ENCODE measurements around the gene CBFB. TPM values are rescaled to one million over a fixed set of nuclear protein-coding genes. Genes with fewer than 3 reads are reported as not detected.

CBFB gene
- total and polyA plus RNA-seq, 2 experiments from 2014 or later: 47.4 to 59.0 TPM

- Histone ChIP-seq H3K36me3 (replicated peaks; ENCODE audit: insufficient read depth, low read depth) (no peaks in the 10 kb centered on the region), H3K4me1 (ENCODE audit: insufficient read depth) (peaks cover 13% of the 10 kb centered on the region), H4K20me1 (ENCODE audit: insufficient read depth, poor library complexity, severe bottlenecking) (no peaks in the 10 kb centered on the region), H3K27me3 (no peaks in the 10 kb centered on the region), H3K9me2 (replicated peaks; ENCODE audit: insufficient read depth) (no peaks in the 10 kb centered on the region), H3K9me3 (ENCODE audit: low read depth) (no peaks in the 10 kb centered on the region), H3K4me2 (no peak overlapping the region), H3K79me2 (no peaks in the 10 kb centered on the region), H3K4me3 (no peak overlapping the region), H3K27ac (peak overlapping the region; percentile 54), H2AFZ (no peak overlapping the region)
- WGBS (ENCODE audit: low lambda C conversion rate, missing lambda C conversion rate): 55% methylated on average over 6 of the region's 6 CpGs
- peak; percentile 71 for DNase-seq (ENCODE audit: low spot score)
- TF ChIP-seq CTCF (IDR thresholded peaks at IDR 0.05; ENCODE audit: poor library complexity) (no peak), EZH2 (IDR thresholded peaks at IDR 0.05; ENCODE audit: borderline replicate concordance) (no peak), EZH2phosphoT487 (IDR thresholded peaks at IDR 0.05; ENCODE audit: low read depth, severe bottlenecking, unreplicated experiment) (no peak)
Measured at GRCh38 chr16:66996324-66996982, 32.5 kb upstream of the CBFB start.

GRCh38 chr16:66996983-66997358, 32.0 kb upstream of the CBFB start:
- Histone ChIP-seq H3K4me1 (ENCODE audit: insufficient read depth) (peaks cover 13% of the 10 kb centered on the region), H3K9me3 (ENCODE audit: low read depth) (no peaks in the 10 kb centered on the region), H3K4me3 (no peak overlapping the region), H2AFZ (no peak overlapping the region), H3K27ac (no peak overlapping the region), H3K4me2 (no peak overlapping the region), H4K20me1 (ENCODE audit: insufficient read depth, poor library complexity, severe bottlenecking) (no peaks in the 10 kb centered on the region), H3K79me2 (no peaks in the 10 kb centered on the region), H3K9me2 (replicated peaks; ENCODE audit: insufficient read depth) (no peaks in the 10 kb centered on the region), H3K27me3 (no peaks in the 10 kb centered on the region), H3K36me3 (replicated peaks; ENCODE audit: insufficient read depth, low read depth) (no peaks in the 10 kb centered on the region)
- no peak for TF ChIP-seq EZH2 (IDR thresholded peaks at IDR 0.05; ENCODE audit: borderline replicate concordance)
- no peak for TF ChIP-seq CTCF (IDR thresholded peaks at IDR 0.05; ENCODE audit: poor library complexity)
- no peak for TF ChIP-seq EZH2phosphoT487 (IDR thresholded peaks at IDR 0.05; ENCODE audit: low read depth, severe bottlenecking, unreplicated experiment)
- no peak for DNase-seq (ENCODE audit: low spot score)
- WGBS (ENCODE audit: low lambda C conversion rate, missing lambda C conversion rate): 79% methylated on average over 3 of the region's 3 CpGs

DNA sequence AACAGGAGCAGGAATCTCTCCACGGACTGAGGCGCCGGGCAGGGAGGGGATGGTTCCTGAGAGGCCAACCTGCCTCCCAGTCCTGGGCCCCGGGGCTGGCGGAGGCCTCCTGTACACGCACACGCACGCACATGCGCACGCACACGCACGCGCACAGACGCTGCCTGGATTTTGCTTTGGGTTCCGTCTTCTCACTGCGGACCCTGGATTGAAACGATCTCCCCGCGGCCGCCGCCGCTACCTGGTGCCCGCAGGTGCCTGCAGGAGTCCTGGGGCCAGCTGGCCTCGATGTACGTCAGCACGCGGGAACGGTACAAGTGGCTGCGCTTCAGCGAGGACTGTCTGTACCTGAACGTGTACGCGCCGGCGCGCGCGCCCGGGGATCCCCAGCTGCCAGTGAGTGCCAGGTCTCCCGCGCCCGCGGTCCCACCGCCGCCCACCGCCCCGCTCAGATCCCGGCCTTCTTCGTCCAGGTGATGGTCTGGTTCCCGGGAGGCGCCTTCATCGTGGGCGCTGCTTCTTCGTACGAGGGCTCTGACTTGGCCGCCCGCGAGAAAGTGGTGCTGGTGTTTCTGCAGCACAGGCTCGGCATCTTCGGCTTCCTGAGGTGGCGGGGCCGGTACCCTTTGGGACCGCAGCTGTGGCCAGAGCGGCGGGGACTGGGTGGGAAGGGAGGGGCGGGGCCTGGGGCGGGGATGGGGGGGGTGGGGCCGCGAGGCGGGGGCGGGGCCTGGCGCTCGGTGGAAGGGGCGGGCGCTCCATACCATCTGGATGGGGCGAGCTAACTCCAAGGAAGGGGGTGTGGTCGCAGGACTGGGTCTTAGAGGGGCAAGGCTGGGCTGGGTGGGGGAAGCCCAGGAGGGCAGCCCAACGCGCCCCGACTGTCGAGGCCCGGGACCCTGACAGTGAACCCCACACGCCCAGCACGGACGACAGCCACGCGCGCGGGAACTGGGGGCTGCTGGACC, 28.3 kb upstream of the CBFB start:
- H3K27ac ChIP-seq: peak overlapping the region; percentile 63
- no peak for TF ChIP-seq EZH2 (IDR thresholded peaks at IDR 0.05; ENCODE audit: borderline replicate concordance)
- TF ChIP-seq EZH2phosphoT487 (IDR thresholded peaks at IDR 0.05; ENCODE audit: low read depth, severe bottlenecking, unreplicated experiment): no peak
- no peak for TF ChIP-seq CTCF (IDR thresholded peaks at IDR 0.05; ENCODE audit: poor library complexity)
- no peaks in the 10 kb centered on the region for H3K9me2 ChIP-seq (replicated peaks; ENCODE audit: insufficient read depth)
- no peaks in the 10 kb centered on the region for H3K9me3 ChIP-seq (ENCODE audit: low read depth)
- peak overlapping the region; percentile 100 for H3K4me2 ChIP-seq
- no peaks in the 10 kb centered on the region for H4K20me1 ChIP-seq (ENCODE audit: insufficient read depth, poor library complexity, severe bottlenecking)
- peaks cover 13% of the 10 kb centered on the region for H3K4me1 ChIP-seq (ENCODE audit: insufficient read depth)
- peak overlapping the region; percentile 82 for H3K4me3 ChIP-seq
- peak overlapping the region; percentile 96 for H2AFZ ChIP-seq
- DNase-seq (ENCODE audit: low spot score): peak; percentile 72
- H3K79me2 ChIP-seq: no peaks in the 10 kb centered on the region
- H3K27me3 ChIP-seq: no peaks in the 10 kb centered on the region
- no peaks in the 10 kb centered on the region for H3K36me3 ChIP-seq (replicated peaks; ENCODE audit: insufficient read depth, low read depth)
- 2% methylated on average over 58 of the region's 89 CpGs for WGBS (ENCODE audit: low lambda C conversion rate, missing lambda C conversion rate)

Measured in hepatocyte (in vitro differentiated cells).